SK-N-SH treated with all-trans-retinoic acid at 6 μM for 48 hours (cell line): ENCODE measurements around the gene XRCC4.

Source experiments
- ATAC-seq: fragments of 200-7000 bp; cut with Tn5 transposase; 3 replicates; pipeline ENCODE4 v1.9.1; 2020; ENCODE audit warnings: mild to moderate bottlenecking, moderate library complexity
- ARNTL ChIP-seq: fragments of 450-650 bp; formaldehyde crosslinking; IDR thresholded peaks from 2 replicates; pipeline ENCODE4 v1.5.0; 2020; ENCODE audit warnings: low read depth, mild to moderate bottlenecking, moderate library complexity, borderline replicate concordance
- BACH2 ChIP-seq: fragments of 250-450 bp; sonication (Bioruptor Pico); IDR thresholded peaks from 2 replicates; pipeline ENCODE4 v1.9.0; 2021; ENCODE audit warnings: mild to moderate bottlenecking, borderline replicate concordance
- CREB5 ChIP-seq: fragments of 250-450 bp; sonication (Bioruptor Pico); IDR thresholded peaks from 2 replicates; pipeline ENCODE4 v1.5.1; 2020; ENCODE audit warnings: low read depth, mild to moderate bottlenecking, moderate library complexity
- CSDC2 ChIP-seq: fragments of 250-450 bp; sonication (Bioruptor Pico); IDR thresholded peaks from 2 replicates; pipeline ENCODE4 v1.5.0; 2020; ENCODE audit warnings: mild to moderate bottlenecking, moderate library complexity
- ESRRG ChIP-seq: fragments of 250-450 bp; sonication (Bioruptor Pico); IDR thresholded peaks from 2 replicates; pipeline ENCODE4 v1.6.1; 2021; ENCODE audit warnings: mild to moderate bottlenecking
- GLIS3 ChIP-seq: fragments of 250-450 bp; sonication (Bioruptor Pico); IDR thresholded peaks from 2 replicates; pipeline ENCODE4 v1.5.0; 2020; ENCODE audit warnings: mild to moderate bottlenecking, moderate library complexity
- OSR1 ChIP-seq: fragments of 250-450 bp; sonication (Bioruptor Pico); IDR thresholded peaks from 2 replicates; pipeline ENCODE4 v1.8.0; 2022; ENCODE audit warnings: moderate library complexity, mild to moderate bottlenecking, inconsistent platforms
- PATZ1 ChIP-seq: fragments of 250-450 bp; sonication (Bioruptor Pico); IDR thresholded peaks from 2 replicates; pipeline ENCODE4 v1.8.0; 2020; ENCODE audit warnings: mild to moderate bottlenecking, moderate library complexity, borderline replicate concordance
- POU6F1 ChIP-seq: fragments of 250-450 bp; sonication (Bioruptor Pico); IDR thresholded peaks from 2 replicates; pipeline ENCODE4 v1.8.0; 2021; ENCODE audit warnings: low read depth, mild to moderate bottlenecking, moderate library complexity, borderline replicate concordance
- PPARA ChIP-seq: fragments of 250-450 bp; sonication (Bioruptor Pico); IDR thresholded peaks from 2 replicates; pipeline ENCODE4 v1.5.0; 2020; ENCODE audit warnings: mild to moderate bottlenecking, borderline replicate concordance
- RARB ChIP-seq: fragments of 250-450 bp; sonication (Bioruptor Pico); IDR thresholded peaks from 2 replicates; pipeline ENCODE4 v1.8.0; 2021; ENCODE audit warnings: mild to moderate bottlenecking, moderate library complexity
- SNAI2 ChIP-seq: fragments of 250-450 bp; sonication (Bioruptor Pico); IDR thresholded peaks from 2 replicates; pipeline ENCODE4 v1.5.0; 2020; ENCODE audit warnings: mild to moderate bottlenecking, moderate library complexity
- TOX ChIP-seq: fragments of 250-450 bp; sonication (Bioruptor Pico); IDR thresholded peaks from 2 replicates; pipeline ENCODE4 v1.8.0; 2021; ENCODE audit warnings: mild to moderate bottlenecking, moderate library complexity, borderline replicate concordance
- TSHZ2 ChIP-seq: fragments of 250-450 bp; sonication (Bioruptor Pico); IDR thresholded peaks from 2 replicates; pipeline ENCODE4 v1.5.0; 2020; ENCODE audit warnings: mild to moderate bottlenecking, moderate library complexity
- ZC3H10 ChIP-seq: fragments of 250-450 bp; sonication (Bioruptor Pico); IDR thresholded peaks from 2 replicates; pipeline ENCODE4 v1.5.1; 2021; ENCODE audit warnings: mild to moderate bottlenecking, moderate library complexity
- ZFP3 ChIP-seq: fragments of 250-450 bp; sonication (Bioruptor Pico); IDR thresholded peaks from 2 replicates; pipeline ENCODE4 v1.5.0; 2020; ENCODE audit warnings: mild to moderate bottlenecking, moderate library complexity
- ZFP30 ChIP-seq: fragments of 450-650 bp; formaldehyde crosslinking; IDR thresholded peaks from 2 replicates; pipeline ENCODE4 v1.5.0; 2022; ENCODE audit warnings: mild to moderate bottlenecking, moderate library complexity
- ZNF565 ChIP-seq: fragments of 450-650 bp; formaldehyde crosslinking; conservative IDR thresholded peaks from 2 replicates; pipeline ENCODE4 v1.5.0; 2020; ENCODE audit warnings: low read depth, mild to moderate bottlenecking, moderate library complexity
- ZNF8 ChIP-seq: fragments of 450-650 bp; formaldehyde crosslinking; IDR thresholded peaks from 2 replicates; pipeline ENCODE4 v1.5.0; 2020; ENCODE audit warnings: mild to moderate bottlenecking, moderate library complexity

Gene XRCC4

GRCh38 chr5:83085106-83085505, 7.8 kb downstream of the XRCC4 start:
- TF ChIP-seq TSHZ2 (CRISPR knock-in tag) (no peak), ARNTL (CRISPR knock-in tag) (no peak)
- no peak for ATAC-seq

- no peak for ATAC-seq
- TF ChIP-seq CREB5 (CRISPR knock-in tag): no peak
- TF ChIP-seq ZFP30 (CRISPR knock-in tag): no peak
- no peak for TF ChIP-seq PATZ1 (CRISPR knock-in tag)
- no peak for TF ChIP-seq ARNTL (CRISPR knock-in tag)
- TF ChIP-seq ESRRG: no peak
- no peak for TF ChIP-seq RARB
- TF ChIP-seq ZNF565 (CRISPR knock-in tag): no peak
- TF ChIP-seq TSHZ2 (CRISPR knock-in tag): no peak
- no peak for TF ChIP-seq ZNF8 (CRISPR knock-in tag)
- TF ChIP-seq ZC3H10 (CRISPR knock-in tag): no peak
- no peak for TF ChIP-seq PPARA (CRISPR knock-in tag)
- no peak for TF ChIP-seq ZFP3 (CRISPR knock-in tag)
- no peak for TF ChIP-seq CSDC2 (CRISPR knock-in tag)
- no peak for TF ChIP-seq POU6F1 (CRISPR knock-in tag)
- TF ChIP-seq GLIS3 (CRISPR knock-in tag): no peak
- no peak for TF ChIP-seq TOX (CRISPR knock-in tag)
- TF ChIP-seq SNAI2 (CRISPR knock-in tag): no peak
- TF ChIP-seq, all 23 proteins: peak for 0
Measured at GRCh38 chr5:83090169-83090568, 12.8 kb downstream of the XRCC4 start.

GRCh38 chr5:83092619-83093018, 15.3 kb downstream of the XRCC4 start:
- TF ChIP-seq BACH2 (CRISPR knock-in tag) (no peak), ZFP30 (CRISPR knock-in tag) (no peak), ZFP3 (CRISPR knock-in tag) (no peak), OSR1 (no peak)
- TF ChIP-seq, all 23 proteins: peak for 0
- no peak for ATAC-seq
